NCI-H1694 (cell line): ENCODE measurements around the gene GALNT10.

Source experiments
- DNase-seq: peaks from one replicate; lab custom pipeline; 2025; lab: John Stamatoyannopoulos, UW

The GALNT10 gene

DNA sequence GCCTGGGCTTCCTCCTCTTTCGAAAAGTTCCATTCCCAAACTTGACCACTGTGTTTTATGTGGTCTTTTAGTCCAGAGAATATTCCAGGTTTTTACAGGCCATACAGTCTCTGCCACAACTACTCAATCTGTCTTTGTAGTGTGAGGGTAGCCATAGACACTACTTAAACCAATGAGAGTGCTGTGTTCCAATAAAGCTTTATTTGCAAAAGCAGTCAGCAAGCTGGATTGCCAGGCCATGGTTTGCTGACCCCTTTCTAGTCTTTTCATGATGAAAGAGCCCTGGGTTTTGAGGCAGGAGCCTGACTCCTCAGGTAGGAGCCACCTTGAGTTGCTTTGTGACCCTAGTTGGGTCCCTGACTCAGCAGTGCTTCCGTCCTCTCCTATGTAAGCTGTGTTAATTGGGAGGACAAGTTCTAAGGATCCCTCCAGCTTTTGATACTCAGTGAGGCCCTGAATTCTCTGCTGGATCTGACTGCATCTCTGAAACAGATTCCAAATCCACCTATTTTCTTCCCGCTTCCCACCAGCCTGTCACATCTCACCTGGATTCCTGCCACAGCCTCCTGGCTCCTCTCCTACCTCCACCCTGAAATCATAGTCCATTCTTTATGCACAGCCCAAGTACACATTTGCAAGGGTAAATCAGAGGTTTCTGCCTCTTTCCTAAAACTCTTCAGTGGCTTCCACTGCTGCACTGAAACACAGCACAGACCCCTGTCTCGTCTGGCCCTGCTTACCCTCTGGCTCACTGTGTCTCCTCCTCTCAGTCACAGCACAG lies 13.5 kb downstream of the GALNT10 start:
- DNase-seq: no peak

DNA sequence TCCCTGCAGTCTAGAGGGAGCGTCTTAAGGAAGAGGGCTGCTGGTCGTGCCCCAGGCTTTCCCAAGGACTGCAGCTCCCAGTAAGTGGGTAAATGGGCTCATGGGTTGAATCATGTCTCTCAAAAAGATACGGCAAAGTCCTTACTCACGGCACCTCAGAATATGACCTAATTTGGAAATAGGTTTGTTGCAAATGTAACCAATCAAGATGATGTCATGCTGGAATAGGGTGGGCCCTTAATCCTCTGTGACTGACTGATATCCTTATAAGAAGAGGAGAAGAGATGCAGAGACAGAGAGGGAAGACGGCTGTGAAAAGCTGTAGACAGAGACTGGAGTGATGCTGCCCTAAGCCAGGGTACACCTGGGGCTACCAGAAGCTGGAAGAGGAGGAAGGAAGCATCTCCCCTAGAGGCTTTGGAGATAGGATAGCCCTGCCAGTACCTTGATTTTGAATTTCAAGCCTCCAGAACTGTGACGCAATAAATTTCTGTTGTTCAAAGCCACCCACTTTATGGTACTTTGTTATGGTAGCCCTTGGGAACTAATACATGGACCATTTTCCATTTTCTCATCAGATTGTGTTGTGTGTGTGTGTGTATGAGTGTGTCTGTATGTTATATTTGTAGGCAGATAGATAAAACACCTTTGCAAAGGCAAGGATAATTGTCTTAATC lies 15.0 kb downstream of the GALNT10 start:
- DNase-seq: no peak

DNA sequence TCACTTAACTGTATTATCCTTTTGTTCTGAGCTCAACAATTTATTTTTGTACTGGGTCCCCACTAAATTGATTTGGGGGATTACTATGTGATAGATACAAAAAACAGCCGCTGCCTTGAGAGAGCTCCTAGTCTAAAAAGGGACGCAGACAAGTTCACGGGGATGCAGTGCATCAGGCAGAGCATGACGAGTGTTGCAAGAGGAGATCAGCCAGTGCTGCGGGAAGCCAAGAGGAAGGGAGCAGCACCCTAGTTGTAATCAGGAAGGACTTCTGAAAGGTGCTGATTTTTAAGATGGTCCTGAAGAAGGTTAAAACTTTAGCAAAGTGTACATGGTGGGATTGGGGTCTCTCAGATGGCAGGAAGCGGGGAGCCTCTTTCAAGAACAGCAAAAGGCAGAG lies 15.8 kb downstream of the GALNT10 start:
- DNase-seq: no peak

DNA sequence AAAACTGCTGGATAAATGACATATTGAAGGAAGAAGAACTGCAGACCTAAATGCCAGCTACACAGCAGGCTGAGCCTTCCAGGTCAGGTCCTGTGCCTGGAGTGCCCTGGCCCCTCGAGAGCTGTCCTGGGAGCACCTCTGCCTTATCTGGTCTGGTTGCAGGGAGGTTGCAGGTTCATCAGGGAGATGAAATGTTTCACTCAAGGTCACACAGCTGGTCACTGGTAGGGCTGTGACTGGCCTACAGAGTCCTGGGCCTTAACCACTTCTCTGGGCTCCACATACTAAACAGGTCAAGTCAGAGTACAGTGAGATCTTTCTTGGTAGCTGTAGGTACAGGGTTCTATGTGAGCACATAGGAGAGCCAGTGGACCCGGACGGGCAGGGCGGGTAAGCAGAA lies 16.7 kb downstream of the GALNT10 start:
- DNase-seq: no peak

DNA sequence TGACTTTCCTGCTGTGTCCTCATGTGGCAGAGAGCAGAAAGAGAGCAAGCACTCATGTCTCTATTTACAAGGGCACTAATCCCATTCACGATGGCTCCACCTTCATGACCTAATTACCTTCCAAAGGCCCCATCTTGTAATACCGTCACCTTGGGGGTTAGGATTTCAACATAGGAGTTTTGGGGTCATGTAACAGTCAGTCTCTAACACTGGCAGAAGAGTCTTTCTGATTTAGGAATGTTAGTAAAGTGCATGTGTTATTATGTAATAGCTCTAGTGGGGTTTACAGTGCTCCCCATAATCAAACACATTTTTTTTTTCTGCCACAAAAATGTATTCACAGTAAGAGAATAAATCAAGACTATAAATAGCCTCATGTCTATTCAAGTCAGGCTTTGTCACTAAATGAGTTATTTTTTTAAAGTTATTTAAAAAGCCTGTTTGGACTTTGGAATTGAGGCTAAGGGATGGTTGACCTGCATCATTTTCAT lies 19.1 kb downstream of the GALNT10 start:
- no peak for DNase-seq

DNA sequence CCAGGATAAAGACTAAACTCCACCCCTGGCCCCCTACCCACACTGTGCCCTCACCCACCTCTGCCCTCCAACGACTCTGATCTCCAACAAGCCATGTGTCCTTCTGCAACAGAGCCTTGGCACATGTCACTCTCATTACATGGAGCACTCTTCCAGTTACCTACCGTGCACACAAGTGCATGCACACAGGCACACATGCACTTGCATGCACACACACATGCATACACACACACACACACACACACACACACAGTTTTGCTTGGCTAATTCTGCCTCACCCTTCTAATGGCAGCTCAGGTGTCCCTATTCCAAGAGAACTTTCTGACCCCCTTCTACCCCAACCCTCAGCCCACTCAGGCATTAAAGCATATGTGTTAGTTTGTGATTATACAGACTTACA lies 19.6 kb downstream of the GALNT10 start:
- DNase-seq: no peak

DNA sequence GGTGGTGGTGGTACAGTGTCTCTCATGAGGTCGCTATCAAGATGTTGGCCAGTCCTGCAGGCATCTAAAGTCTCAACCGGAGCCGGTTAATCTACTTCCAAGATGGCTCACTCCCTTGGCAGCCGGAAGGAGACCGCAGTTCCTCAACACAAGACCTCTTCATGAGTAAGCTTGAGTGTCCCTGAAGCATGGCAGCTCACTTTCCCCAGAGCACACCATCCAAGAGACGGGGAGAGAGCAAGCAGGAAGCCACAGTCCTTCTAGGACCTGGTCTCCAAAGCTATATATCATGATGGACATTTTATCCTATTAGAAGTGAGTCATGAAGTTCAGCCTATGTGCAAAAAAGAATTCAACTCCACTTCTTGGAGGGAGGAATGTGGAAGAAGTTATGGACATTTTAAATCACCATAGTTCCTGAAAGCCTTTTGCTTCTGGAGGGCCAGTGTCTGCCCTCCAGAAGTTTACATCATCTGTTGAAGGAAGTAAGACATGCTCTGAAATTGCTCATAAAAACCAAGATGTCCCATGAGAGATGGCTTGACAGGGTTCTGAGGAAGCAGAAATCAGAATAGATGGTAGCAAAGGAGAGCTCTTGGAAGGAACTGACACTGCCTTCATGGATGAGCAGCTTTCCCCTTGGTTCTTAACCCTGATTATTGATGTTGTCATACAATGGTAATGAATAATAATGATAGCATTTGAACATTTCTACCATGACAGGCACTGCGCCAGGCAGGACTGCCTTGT lies 21.3 kb downstream of the GALNT10 start:
- DNase-seq: no peak

DNA sequence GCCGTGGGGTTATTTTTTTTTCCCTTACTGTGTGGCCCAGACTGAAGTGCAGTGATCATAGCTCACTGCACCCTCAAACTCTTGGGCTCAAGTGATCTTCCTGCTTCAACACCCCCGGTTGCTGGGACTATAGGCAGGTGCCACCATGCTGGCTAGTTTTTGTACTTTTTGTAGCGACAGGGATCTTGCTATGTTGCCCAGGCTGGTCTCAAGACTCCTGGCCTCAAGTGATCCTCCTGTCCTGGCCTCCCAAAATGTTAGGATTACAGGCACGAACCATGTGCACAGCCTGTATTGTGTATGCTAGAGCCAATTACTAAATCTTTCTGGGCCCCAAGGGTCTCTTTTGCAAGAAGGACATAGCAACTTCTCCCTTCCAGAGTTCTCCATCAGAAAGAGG lies 23.1 kb downstream of the GALNT10 start:
- DNase-seq: no peak

DNA sequence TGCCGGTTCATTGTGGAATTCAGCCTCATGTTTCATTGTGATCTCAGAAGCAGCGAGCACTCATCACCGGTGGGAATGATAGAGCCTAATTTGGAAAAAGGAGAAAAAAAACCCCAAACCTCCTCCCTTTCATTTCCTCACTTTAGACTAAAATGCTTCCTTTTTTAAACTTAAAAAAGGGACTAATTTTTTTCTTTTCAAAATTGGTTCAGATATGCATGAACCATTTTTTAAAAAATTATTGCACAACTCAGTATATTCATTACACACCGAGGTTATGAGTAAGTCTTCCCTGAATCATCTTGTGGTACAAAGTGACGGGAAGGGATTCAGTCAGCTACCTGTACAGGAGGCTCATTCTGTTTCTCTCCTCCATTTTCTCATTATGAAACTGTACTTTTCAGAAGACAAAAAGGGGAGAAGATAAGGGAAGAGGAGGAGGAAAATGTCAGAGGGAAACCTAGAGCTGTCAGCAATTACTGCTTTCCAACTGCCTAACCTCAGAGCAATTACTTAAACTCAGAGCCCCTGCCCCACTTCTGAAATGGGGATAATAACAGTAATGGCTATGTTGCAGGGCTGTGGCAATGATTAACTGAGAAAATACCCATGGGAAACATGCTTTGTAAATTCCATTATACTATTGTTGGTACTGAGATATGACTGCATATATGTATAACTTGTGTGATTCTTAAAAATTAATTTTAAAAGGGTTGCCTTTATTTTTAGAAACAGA lies 24.0 kb downstream of the GALNT10 start:
- no peak for DNase-seq

DNA sequence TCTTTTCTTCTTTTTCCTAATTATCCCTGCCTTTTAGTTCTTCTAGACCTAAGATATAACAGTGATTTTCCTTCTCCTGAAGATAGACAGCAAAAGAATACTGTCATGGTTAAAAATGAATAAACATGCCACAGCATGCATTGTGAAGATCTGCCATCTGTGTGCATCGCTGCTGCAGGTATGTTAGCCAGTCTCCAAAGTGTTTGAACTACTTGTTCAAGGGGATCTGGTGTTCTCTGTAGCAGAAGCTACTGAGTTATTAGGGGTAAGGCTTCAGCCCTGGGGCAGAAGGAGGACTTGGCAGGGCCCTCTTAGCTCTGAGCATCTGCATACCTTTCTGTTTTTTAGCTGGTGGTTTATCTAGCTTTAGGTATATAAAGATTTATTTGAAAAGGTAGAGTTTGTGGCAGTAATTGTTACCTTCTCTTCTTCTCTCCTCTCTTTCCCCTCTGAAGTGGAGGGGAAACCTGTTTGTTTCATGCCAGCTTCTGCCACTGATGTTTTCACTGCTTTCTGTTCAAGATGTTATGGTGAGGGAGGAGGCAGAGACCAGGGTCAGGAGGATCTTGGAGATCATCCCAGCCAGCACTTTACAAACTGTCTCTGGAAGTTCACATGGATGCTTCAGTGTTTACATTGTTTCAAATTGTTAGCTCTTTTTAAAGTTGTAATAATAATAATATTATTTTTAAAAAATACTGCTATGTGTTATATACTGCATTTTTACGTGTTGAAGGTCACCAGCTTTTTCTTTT lies 25.2 kb downstream of the GALNT10 start:
- no peak for DNase-seq

DNA sequence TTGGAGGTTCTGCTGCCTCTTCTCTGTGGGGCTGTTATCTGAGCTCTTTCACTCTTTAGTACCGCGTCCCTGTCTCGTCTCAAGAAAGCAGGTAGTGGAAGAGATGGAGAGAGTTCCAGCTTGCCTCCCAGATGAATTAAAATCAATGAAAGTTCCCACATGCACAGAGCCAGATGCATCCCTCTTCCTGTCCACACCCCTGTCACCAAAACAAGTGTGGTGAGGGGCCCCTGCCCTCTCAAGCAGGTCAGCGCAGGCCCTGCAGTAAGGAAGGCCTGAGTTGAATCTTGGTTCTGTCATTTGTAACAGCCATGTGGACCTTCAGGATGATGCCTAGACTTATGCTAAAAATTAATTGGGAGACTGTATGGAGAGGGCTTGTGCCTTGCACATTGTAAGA lies 26.9 kb downstream of the GALNT10 start:
- DNase-seq: no peak

DNA sequence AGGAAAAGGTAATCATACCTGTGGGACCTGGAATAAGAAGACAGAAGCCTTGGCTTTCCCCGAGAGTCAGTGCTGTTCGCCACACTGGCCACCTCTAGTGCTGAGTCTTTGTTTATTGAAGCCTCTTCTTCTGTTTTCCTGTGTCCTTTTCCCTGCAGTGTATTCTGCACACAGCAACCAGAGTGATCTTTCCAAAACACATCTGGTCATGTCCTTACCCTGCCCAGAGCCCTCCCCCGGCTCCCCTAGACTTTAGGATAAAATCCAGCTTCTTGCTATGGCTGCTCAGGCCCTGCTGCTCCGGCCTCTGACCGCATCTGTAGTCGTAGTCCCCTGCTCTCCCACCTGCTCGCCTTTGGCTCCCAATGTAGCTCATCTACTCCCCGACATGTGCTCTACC lies 28.3 kb downstream of the GALNT10 start:
- no peak for DNase-seq

DNA sequence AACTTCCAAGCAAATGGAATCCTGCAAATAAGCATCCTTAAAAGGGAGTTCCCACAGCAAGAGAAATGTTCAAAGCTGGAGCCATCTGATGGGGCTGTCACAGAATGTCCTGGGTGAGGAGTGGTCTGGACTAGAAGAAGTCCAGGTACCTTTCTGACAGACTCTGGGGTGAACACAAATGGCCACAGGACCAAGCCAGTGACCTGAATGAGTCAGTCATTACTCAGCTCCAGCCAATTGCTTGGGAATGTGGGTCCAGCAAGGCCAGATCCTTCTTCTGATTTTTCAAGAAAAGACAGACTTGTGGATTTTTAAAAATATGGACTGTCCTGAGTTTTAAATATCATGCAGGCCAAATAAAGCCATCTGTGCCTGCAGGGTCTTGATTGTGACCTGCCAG lies 30.1 kb downstream of the GALNT10 start:
- DNase-seq: no peak

DNA sequence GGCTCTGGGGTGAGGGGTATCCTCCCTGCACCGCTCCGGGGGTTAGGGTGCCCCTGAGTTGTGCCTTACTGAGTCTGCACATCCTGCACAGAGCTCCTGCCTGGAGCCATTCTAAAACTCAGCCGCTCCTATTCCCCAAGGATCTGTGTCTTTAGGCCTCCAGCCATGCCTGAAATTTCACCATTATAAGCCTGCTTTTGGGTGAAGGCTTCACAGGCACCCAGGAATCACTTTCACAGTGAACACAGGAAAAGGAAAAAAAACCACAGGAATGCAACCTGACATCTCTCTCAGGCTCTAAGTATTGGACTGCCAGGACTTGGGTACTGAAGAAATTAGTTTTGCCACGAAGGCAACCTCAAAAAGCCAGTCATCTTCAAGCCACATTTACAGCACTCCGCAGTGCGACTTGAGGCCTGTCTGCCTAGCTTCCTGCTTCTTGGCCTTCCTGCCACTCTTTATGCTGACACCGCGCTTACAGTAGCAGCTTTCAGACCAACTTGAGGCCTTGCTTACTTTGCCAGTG lies 30.9 kb downstream of the GALNT10 start:
- no peak for DNase-seq

DNA sequence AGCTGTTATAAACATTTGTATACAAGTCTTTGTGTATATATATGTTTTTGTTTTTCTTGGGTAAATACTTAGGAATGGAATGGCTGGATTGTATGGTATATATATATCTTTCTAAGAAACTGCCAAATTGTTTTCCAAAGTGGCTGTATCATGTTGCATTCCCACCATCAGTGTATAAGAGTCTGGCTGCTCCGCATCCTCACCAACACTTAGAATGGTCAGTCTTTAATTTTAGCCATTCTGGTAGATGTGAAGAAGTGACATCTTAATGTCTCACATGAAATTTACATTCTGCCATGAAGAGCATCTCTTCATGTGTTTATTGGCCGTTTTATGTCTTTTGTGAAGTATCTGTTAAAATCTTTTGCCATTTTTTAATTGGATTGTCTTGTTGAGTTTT lies 31.9 kb downstream of the GALNT10 start:
- no peak for DNase-seq

DNA sequence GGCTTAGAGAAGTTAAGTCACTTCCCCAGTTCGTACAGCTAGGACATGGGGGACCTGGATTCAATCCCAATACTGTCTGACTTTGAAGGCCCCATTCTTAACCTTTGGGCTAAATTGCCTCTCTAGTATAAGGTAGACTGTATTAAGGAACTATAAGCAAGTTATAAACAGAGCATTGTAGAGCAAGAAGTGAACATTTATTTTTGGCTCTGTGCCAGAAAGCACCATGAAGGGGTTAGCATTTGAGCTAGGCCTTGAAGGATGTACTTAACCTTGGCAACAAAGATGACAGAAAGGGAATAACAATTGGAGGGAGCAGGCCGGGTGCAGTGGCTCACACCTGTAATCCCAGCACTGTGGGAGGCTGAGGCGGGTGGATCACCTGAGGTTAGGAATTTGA lies 32.8 kb downstream of the GALNT10 start:
- no peak for DNase-seq

DNA sequence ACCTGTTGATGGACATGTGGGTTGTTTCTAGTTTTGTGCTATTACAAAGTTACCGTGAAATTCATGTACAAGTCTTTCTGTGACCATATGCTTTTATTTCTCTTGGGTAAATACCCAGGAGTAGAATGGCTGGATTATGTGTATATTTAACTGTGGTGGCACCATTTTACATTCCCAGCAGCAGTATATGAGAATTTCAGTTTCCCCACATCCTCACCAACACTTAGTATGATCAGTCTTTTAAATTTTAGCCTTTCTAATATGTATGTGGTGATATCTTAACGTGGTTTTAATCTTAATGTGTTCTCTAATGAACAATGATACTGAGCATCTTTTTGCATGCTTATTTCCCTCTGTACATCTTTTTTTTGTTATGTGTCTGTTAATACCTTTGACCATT lies 36.6 kb downstream of the GALNT10 start:
- no peak for DNase-seq

DNA sequence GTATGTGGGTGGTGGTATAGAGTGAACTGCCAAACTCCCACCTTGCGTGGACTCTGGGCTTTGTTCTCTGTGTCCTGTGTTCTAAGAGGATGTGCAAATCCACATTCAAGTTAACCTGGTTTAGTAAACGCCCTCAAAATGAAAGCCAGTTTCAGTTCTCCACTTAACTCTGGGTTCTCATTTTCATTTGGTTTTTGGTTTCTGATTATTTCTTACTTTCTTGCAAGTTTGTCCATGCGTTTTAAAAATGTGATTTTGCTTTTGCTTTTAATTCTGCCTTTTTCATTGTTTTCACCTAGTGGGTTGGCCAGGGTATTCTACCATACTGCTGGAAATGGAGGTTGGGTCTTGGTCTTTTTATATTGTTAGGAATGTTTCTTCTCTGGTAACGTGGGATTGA lies 38.2 kb downstream of the GALNT10 start:
- no peak for DNase-seq

DNA sequence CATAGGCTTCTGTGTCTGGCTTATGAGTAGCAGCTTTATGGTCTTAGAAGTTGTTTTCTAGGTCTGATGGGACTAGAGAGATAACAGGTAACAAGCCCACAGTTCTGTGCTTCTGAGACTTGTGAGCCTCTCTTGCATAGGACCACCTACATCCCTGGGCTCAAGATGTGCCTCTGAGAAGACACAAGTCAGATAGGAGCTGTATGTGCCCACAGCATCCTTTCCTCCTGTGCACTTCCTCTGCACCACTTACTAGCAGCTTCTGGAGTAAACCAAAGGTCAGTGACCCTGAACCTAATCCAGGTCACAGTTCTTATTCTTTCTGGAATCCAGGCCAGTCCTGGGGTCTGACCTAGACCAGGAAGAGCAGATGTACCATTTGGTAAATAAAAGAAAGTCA lies 40.0 kb downstream of the GALNT10 start:
- DNase-seq: no peak

DNA sequence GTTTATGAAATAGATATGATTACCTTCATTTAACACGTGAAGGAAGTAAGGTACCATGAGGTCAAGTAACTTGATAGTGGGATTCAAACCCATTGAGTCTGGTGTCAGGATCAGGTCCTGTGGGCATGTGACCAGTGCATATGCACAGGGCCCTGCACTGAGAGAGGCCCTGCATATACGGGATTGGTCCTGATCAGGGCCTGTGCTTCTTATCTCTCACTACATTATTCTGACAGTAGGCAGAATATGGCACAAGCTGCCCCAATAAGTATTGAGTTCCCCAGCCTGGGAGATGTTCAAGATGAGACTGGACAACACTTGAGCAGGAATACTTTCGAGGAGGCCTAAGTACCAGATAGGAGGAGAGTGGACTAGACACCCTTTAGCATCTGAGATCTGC lies 44.0 kb downstream of the GALNT10 start:
- no peak for DNase-seq

DNA sequence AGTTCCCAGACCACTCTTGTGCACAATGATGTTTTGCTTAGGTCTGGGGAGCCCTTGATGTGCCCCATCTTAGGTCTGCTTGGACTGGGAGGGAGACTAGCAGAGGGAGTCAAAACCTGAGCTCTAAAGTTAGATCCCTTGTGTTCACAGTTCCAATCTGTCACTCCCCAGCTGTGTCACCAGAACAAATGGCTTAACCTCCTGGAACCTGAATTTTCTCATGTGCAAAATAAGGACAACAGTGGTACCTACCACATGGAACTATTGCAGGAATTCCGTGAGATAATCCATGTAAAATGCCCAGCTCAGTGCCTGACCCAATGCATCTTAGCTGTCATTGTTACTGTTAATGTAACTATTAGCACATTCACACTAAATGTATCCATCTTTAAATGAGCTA lies 45.5 kb downstream of the GALNT10 start:
- no peak for DNase-seq
